PFSK-1 (cell line): Measurements from ENCODE around the gene FAM118B.

Experiments
- FOXP2 ChIP-seq: optimal IDR thresholded peaks from 2 replicates; pipeline ENCODE3; 2011; ENCODE audit warnings: borderline replicate concordance, control low read depth, inconsistent platforms; ENCODE audit not compliant: insufficient read depth; ENCODE audit errors: extremely low read length, extremely low read depth
- POLR2AphosphoS5 ChIP-seq: IDR thresholded peaks from 2 replicates; pipeline ENCODE4 v1.6.1; 2012; ENCODE audit warnings: low read depth, mild to moderate bottlenecking, control low read depth, low read length, moderate library complexity
- SIN3A ChIP-seq: IDR thresholded peaks from 2 replicates; pipeline ENCODE4 v1.6.1; 2012; ENCODE audit warnings: mild to moderate bottlenecking, low read length, moderate library complexity, borderline replicate concordance; ENCODE audit not compliant: insufficient read depth
- TAF1 ChIP-seq: IDR thresholded peaks from 2 replicates; pipeline ENCODE4 v1.6.1; 2012; ENCODE audit warnings: low read length, control low read depth, borderline replicate concordance; ENCODE audit not compliant: insufficient read depth
- TF ChIP-seq, protein P1 (sequence below), 2 experiments: IDR thresholded peaks; 2 replicates each; pipeline versions ENCODE4 v1.6.1 to v1.8.0; 2011 to 2012; ENCODE audit warnings: low read depth in 2 of 2, low read length in 2 of 2, control low read depth in 1 of 2, inconsistent platforms in 1 of 2, mild to moderate bottlenecking in 1 of 2, moderate library complexity in 1 of 2; ENCODE audit not compliant: insufficient read depth in 1 of 2

FAM118B gene

DNA sequence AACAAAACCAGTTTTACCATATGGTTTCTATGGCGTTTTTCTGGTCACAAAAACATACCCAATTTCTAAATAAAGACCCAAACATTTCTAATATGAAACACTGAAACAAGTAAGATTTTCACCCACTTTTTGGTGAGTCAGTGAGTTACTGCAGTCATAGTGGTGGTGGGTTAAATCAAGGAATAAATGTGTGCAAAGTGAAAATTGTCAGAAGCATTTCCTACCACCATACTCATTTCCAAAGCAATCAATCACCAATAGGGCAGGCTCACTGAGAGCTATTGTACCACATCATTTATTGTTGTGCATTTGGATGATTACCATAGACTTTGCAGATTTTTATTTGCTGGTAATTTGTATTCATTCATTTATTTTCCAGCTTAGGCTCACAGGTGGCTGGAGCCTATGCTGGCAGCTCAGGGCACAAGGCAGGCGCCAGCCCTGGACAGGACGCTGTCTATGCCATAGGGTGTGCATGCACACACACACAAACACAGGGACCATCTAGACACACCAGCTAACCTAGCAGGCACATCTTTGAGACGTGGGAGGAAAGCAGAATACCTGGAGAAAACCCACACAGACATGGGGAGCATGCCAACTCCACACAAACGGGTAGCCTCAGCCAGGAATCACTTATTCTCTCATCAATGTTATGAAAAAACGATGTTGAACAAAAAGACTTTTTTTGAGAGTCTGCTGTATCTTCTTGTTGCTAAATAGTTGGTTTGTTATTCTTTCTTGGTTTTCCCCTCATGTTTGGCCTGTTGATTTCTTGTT lies 5.1 kb downstream of the FAM118B start:
- TF ChIP-seq FOXP2 (no peak), SIN3A (no peak)
- TF ChIP-seq, protein P1, sequence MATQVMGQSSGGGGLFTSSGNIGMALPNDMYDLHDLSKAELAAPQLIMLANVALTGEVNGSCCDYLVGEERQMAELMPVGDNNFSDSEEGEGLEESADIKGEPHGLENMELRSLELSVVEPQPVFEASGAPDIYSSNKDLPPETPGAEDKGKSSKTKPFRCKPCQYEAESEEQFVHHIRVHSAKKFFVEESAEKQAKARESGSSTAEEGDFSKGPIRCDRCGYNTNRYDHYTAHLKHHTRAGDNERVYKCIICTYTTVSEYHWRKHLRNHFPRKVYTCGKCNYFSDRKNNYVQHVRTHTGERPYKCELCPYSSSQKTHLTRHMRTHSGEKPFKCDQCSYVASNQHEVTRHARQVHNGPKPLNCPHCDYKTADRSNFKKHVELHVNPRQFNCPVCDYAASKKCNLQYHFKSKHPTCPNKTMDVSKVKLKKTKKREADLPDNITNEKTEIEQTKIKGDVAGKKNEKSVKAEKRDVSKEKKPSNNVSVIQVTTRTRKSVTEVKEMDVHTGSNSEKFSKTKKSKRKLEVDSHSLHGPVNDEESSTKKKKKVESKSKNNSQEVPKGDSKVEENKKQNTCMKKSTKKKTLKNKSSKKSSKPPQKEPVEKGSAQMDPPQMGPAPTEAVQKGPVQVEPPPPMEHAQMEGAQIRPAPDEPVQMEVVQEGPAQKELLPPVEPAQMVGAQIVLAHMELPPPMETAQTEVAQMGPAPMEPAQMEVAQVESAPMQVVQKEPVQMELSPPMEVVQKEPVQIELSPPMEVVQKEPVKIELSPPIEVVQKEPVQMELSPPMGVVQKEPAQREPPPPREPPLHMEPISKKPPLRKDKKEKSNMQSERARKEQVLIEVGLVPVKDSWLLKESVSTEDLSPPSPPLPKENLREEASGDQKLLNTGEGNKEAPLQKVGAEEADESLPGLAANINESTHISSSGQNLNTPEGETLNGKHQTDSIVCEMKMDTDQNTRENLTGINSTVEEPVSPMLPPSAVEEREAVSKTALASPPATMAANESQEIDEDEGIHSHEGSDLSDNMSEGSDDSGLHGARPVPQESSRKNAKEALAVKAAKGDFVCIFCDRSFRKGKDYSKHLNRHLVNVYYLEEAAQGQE (IDR thresholded peaks at IDR 0.05; ENCODE audit: insufficient read depth in 1 of 2, low read depth in 2 of 2, low read length in 2 of 2) = no peak

DNA sequence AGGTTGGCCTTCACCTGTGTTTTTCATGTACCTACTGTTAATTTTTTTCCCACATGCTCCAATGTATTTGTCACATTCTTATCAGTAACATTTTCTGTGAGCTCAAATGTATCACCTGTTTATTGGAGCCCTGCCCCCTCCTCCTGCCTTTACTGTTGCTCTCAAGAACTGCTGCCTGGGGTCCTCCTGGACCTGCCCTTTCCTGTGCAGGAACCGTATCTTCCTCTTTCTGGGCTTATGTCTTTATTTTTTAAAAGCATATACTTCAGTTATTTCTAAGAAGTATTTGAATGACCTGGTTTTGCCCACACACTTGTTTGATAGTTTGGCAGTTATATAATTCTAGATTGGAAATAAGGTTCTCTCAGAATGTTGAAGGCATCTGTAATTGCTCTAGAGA lies 5.9 kb downstream of the FAM118B start:
- TF ChIP-seq, protein P1 (IDR thresholded peaks at IDR 0.05; ENCODE audit: insufficient read depth in 1 of 2, low read depth in 2 of 2, low read length in 2 of 2) = no peak
- TF ChIP-seq POLR2AphosphoS5 = no peak
- TF ChIP-seq FOXP2 = no peak
- no peak for TF ChIP-seq TAF1
- TF ChIP-seq SIN3A = no peak

DNA sequence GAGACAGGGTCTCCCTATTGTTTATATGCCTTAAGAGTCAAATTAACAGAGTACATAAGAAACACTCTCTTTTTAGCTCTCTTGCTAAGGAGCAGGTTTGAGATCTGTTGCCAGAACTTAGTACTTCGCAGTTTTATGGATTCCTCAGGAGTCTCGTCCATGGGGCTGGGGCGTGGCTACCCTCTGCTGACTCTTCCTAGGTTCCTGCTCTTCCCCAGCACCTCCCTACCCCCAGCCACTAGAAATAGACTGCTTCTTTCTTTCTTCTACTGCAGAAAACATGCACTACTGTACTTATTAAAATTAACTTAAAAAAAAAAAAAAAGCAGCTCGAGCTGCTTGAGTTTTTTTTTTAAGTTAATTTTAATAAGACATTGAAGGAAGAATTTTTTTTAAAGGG lies 8.0 kb downstream of the FAM118B start:
- TF ChIP-seq, protein P1 (IDR thresholded peaks at IDR 0.05; ENCODE audit: insufficient read depth in 1 of 2, low read depth in 2 of 2, low read length in 2 of 2) = no peak
- TF ChIP-seq FOXP2 = no peak
- no peak for TF ChIP-seq SIN3A
- no peak for TF ChIP-seq TAF1
- TF ChIP-seq POLR2AphosphoS5 = no peak

DNA sequence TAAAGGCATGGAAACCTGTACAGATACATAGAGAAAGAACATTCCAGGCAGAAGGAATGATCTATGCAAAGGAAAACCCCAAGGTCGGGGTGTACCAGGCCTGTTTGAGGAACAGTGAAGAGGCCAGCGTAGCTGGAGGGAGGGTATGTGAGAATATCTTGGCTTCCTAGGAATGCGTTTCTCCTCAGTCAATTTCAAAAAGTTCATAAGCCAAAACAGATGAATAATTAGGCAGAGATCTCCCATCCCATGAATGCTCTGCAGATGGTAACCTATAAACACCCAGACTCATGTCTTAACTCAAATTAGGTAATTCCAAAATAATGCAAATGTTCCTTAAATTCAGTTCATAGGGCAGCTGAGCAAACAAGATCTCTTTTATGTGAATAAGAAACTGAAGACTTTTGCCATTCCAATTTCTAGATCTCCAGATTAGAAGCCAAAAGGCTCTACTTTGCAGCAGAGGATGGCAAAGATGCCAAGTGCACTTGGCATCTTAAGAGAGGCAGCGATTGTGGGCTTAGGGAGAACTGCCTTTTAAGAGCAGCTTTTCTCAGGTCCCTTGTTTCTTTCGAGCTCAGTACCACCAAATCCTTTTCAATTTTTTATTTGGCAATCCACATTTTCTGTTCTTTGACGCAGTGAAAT lies 13.2 kb downstream of the FAM118B start:
- TF ChIP-seq TAF1 = no peak
- TF ChIP-seq POLR2AphosphoS5 = no peak
- TF ChIP-seq, protein P1 (IDR thresholded peaks at IDR 0.05; ENCODE audit: insufficient read depth in 1 of 2, low read depth in 2 of 2, low read length in 2 of 2) = no peak
- TF ChIP-seq SIN3A = no peak
- no peak for TF ChIP-seq FOXP2
